OCI-M1 (cell line): ENCODE data around the gene CBX7.
A peak's percentile ranks its signal among the peaks of the same experiment; 100 is the strongest.

ENCODE experiments used
- DNase-seq: peaks from one replicate; lab custom pipeline; 2025; lab: John Stamatoyannopoulos, UW

CBX7 gene

GRCh38 chr22:39147335-39148025 is 5.0 kb downstream of the CBX7 start:
- no peak for DNase-seq

GRCh38 chr22:39146256-39147101 is 6.0 kb downstream of the CBX7 start:
- no peak for DNase-seq

- peak; percentile 79 for DNase-seq
Observed at GRCh38 chr22:39144101-39144767, 8.2 kb downstream of the CBX7 start.

GRCh38 chr22:39142088-39142680 is 10.3 kb downstream of the CBX7 start:
- DNase-seq: no peak

GRCh38 chr22:39139933-39140332 is 12.5 kb downstream of the CBX7 start:
- no peak for DNase-seq

- no peak for DNase-seq
Observed at GRCh38 chr22:39138357-39138997, 14.0 kb downstream of the CBX7 start.

GRCh38 chr22:39136317-39136716 is 16.2 kb downstream of the CBX7 start:
- no peak for DNase-seq

- peak; percentile 77 for DNase-seq
Observed at GRCh38 chr22:39135092-39135896, 17.2 kb downstream of the CBX7 start.

- DNase-seq: no peak
Observed at GRCh38 chr22:39134366-39135091, 18.0 kb downstream of the CBX7 start.

GRCh38 chr22:39133871-39134270 is 18.6 kb downstream of the CBX7 start:
- no peak for DNase-seq

DNA sequence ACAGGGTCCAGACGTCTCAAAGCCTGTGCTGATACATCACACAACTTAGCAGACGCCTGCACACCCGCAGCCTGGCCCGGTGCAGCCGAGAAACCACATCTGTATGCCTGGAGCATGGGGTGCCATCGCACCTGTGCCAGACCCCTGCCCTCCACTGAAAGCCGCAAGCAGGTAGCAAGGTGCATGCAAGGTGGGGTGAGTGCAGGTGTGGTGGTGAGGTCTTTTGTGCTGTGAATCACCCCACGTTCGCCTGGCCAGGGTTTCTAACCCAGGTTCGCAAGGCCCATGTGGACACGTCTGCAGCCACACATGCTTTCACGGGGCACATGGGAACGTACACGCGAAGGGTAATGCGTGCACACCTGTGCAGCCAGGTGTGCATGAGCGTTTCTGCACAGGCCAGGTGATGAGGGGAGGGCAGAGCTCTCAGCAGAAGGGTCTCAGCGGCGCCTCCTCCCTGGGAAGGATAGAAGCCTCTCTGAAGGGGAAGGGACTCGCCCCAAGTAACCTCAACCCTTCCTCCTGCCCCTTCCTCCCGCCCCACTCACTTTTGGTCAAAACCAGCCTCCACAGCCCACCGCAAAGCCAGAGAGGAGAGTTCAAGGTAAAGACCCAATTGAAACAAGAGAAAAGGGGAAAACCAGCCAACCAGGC is 19.5 kb downstream of the CBX7 start:
- no peak for DNase-seq

GRCh38 chr22:39132281-39132680 is 20.2 kb downstream of the CBX7 start:
- no peak for DNase-seq

DNA sequence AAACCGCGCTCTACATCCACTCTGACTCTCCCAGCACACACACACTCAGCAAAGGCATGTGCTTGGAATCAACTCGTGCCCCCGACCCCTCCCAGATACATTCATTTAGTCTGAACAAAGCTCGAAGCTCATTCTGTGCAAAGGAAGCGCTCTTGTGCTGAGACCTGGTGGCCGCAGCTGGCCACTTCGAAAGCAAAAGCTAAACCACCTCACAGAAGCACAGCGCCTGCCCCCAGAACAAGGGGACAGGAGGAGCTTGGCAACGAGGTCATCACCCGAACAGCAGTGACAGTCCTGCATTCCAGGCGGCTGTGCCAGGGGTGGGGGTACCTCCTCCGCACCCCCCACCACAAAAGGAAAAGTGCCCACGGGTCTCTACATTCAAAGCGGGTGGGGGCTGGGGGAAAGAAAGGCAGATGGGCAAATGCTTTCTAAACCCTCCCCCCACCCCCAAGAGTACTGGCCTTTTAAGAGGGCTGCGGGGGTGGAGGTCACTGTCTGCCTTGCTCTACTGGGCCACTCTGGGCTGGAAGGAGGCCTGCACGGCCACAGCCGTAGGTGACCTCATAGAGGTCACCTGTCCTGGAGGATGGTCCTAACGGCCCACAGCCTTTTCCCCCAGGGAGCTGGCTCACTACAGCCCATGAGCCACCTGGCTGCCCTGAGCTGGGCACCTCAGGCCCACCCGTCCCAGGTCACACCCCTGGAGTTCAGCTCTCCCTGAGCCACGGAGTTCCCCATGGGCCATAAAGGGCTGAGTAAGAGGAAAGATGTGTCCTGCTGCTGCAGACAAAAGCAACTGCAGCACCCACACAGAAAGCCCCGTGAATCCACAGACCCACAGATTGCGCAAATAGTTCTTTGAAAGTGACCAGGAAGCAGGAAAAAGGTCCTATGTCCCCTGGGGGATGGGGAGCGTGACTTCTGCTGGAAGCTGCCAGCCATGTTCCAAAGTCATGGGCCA is 21.3 kb downstream of the CBX7 start:
- peak; percentile 13 for DNase-seq

DNA sequence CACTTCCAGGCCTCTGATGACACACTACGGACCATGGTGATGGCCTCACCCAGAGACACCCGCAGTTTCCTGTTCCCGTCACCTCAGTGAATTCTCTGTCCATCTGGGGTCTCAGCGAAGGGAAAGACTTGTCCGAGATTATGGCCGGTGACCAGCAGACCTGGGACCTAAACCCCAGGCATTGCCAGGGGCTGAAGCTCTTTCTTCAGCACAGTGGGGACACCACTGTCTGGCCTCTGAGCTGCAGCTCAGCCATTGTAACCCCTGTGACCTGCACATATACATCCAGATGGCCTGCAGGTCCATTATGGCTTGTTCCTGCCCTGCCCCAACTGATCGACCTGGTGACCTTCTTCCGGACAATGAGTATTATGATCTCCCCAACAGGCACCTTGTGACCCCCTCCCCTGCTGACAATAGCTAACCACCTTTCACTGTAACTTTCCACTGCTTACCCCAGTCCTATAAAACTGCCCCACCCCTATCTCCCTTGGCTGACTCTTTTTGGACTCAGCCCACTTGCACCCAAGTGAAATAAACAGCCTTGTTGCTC is 22.3 kb downstream of the CBX7 start:
- DNase-seq: no peak

GRCh38 chr22:39129746-39130145 is 22.7 kb downstream of the CBX7 start:
- no peak for DNase-seq

DNA sequence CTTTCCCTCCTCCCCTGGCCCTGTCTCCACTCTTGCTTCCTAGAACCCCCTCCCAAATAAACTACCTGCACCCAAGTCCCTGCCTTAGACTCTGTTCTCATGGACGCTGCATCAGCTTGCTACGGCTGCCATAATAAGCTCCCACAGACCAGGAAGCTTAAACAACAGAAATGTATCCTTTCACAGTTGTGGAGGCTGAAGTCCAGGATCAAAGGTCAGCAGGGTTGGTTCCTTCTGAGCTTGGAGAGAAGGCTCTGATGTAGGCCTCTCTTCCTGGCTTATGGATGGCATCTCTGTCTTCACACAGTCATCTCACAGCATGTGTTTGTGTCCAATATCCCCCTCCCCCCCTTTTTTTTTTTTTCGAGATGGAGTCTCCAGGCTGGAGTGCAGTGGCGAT is 23.4 kb downstream of the CBX7 start:
- DNase-seq: no peak

- no peak for DNase-seq
Observed at GRCh38 chr22:39128508-39128907, 24.0 kb downstream of the CBX7 start.

DNA sequence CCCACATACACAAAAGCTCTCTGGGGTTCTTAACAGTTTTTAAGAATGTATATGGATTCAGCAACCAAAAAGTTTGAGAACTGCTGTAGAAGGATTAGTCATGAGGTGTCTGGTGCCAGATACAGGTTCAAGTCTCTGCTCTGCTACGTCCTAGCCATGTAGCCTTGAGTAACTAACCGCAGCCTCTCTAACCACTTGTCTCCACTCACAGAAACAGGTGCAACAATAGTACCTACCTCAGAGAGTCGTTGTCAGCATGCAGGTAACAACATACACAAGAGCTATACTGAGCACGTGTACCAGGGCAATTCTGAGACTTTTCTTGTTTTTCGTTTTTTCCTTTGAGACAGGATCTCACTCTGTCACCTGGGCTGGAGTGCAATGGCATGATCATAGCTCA is 26.9 kb downstream of the CBX7 start:
- no peak for DNase-seq
